HepG2 (cell line): Measurements from ENCODE around the gene KRCC1. TPM values are rescaled to one million over a fixed set of nuclear protein-coding genes. Genes with fewer than 3 reads are reported as not detected.

Experiments
- ATAC-seq: fragments of 200-7000 bp; cut with Tn5 transposase; 3 replicates; pipeline ENCODE4 v1.9.1; 2020; ENCODE audit warnings: mild to moderate bottlenecking, moderate library complexity
- BruUV-seq: library from RNA; stranded (reverse); fragments of 400-500 nt; replicated peaks from 2 replicates; lab custom pipeline; 2021; lab: Mats Ljungman, UMichigan
- CTCF ChIA-PET: fragments of 300-600 bp; formaldehyde crosslinking; extraction: SDS; loops from one replicate; lab custom pipeline; 2021; ENCODE audit warnings: low total read pairs, inconsistent platforms, low intra/inter-chr PET ratio; lab: Yijun Ruan, JAX
- POLR2A ChIA-PET: fragments of 350-600 bp; sonication (Branson Sonifier 250); formaldehyde crosslinking; loops from one replicate; lab custom pipeline; 2020; ENCODE audit warnings: antibody characterized with exemption, inconsistent platforms; lab: Yijun Ruan, JAX
- DNase-seq: peaks from one replicate; pipeline ENCODE4 v3.0.0-alpha.2; 2015; ENCODE audit warnings: low spot score
- FAIRE-seq: peaks from 3 replicates; lab custom pipeline; 2011; peaks lifted over from hg19 to GRCh38; lab: Jason Lieb, UNC
- H2AFZ ChIP-seq: one replicate; pipeline ENCODE4 v1.6.1; 2011; ENCODE audit warnings: low read length, inconsistent platforms
- H3K27ac ChIP-seq: fragments of 300-600 bp; 3 replicates; pipeline ENCODE4 v1.8.0; 2011; ENCODE audit warnings: mixed run types, mild to moderate bottlenecking, mixed read lengths, low read length, inconsistent platforms; ENCODE audit not compliant: insufficient read depth; ENCODE audit errors: extremely low read length
- H3K27me3 ChIP-seq, 2 experiments: fragments of 200-600 bp in 1 of 2; 2 replicates in 1 of 2; 3 replicates in 1 of 2; pipeline versions ENCODE4 v1.6.0 to v1.8.0; 2011; ENCODE audit warnings: low read length in 2 of 2, mild to moderate bottlenecking in 2 of 2, moderate library complexity in 2 of 2, inconsistent platforms in 1 of 2; ENCODE audit not compliant: insufficient read depth in 2 of 2, control insufficient read depth in 1 of 2
- H3K36me3 ChIP-seq, 2 experiments: fragments of 200-600 bp in 1 of 2; replicated peaks in 1 of 2; 2 replicates in 1 of 2; 3 replicates in 1 of 2; pipeline versions ENCODE4 v1.5.1 to v1.8.0; 2011; ENCODE audit warnings: low read length in 2 of 2, inconsistent platforms in 1 of 2; ENCODE audit not compliant: insufficient read depth in 2 of 2, control insufficient read depth in 1 of 2
- H3K4me1 ChIP-seq: 2 replicates; pipeline ENCODE4 v1.5.1; 2012; ENCODE audit warnings: low read length, inconsistent platforms; ENCODE audit not compliant: insufficient read depth
- H3K4me2 ChIP-seq: 2 replicates; pipeline ENCODE4 v1.6.0; 2011; ENCODE audit warnings: low read depth, low read length, inconsistent platforms
- H3K4me3 ChIP-seq, 3 experiments: fragments of 200-600 bp in 1 of 3; sonication (generic), shearing (Covaris generic) in 1 of 3; replicated peaks in 1 of 3; 2 replicates each; pipeline ENCODE4 v1.5.1; 2011 to 2016; ENCODE audit warnings: low read length in 3 of 3, inconsistent platforms in 2 of 3, low read depth in 2 of 3, mild to moderate bottlenecking in 2 of 3, control low read depth in 1 of 3, mixed read lengths in 1 of 3; ENCODE audit not compliant: insufficient read depth in 1 of 3
- H3K79me2 ChIP-seq: one replicate; pipeline ENCODE4 v1.6.1; 2011; ENCODE audit warnings: low read length, inconsistent platforms; ENCODE audit not compliant: insufficient read depth
- H3K9ac ChIP-seq: 2 replicates; pipeline ENCODE4 v1.6.0; 2011; ENCODE audit warnings: mild to moderate bottlenecking, low read depth, low read length, inconsistent platforms; ENCODE audit not compliant: insufficient read depth
- H3K9me3 ChIP-seq: 2 replicates; pipeline ENCODE4 v1.5.1; 2012; ENCODE audit warnings: mild to moderate bottlenecking, low read length
- H4K20me1 ChIP-seq: 2 replicates; pipeline ENCODE4 v1.6.0; 2011; ENCODE audit warnings: inconsistent platforms, mild to moderate bottlenecking, low read length, moderate library complexity; ENCODE audit not compliant: insufficient read depth
- ATM ChIP-seq: fragments of 450-650 bp; IDR thresholded peaks from 2 replicates; pipeline ENCODE4 v1.7.1; 2017; ENCODE audit warnings: mild to moderate bottlenecking, borderline replicate concordance
- CERS6 ChIP-seq: sonication (generic); formaldehyde crosslinking; IDR thresholded peaks from 2 replicates; pipeline ENCODE4 v1.5.0; 2020; ENCODE audit warnings: missing genetic modification reagents
- GZF1 ChIP-seq: sonication (generic); formaldehyde crosslinking; IDR thresholded peaks from 2 replicates; pipeline ENCODE4 v1.5.1; 2020; ENCODE audit warnings: mild to moderate bottlenecking, missing genetic modification reagents
- HDAC2 ChIP-seq: sonication (generic); formaldehyde crosslinking; IDR thresholded peaks from 2 replicates; pipeline ENCODE4 v1.4.0; 2020; ENCODE audit warnings: missing genetic modification reagents
- PCBP1 ChIP-seq: fragments of 200-400 bp; formaldehyde crosslinking; IDR thresholded peaks from 2 replicates; pipeline ENCODE4 v1.6.1; 2017; ENCODE audit warnings: mild to moderate bottlenecking, low read depth, low read length, borderline replicate concordance
- SPEN ChIP-seq: sonication (generic); formaldehyde crosslinking; IDR thresholded peaks from 2 replicates; pipeline ENCODE4 v1.5.1; 2020; ENCODE audit warnings: low read depth, mild to moderate bottlenecking, missing genetic modification reagents
- ZNF138 ChIP-seq: sonication (generic); formaldehyde crosslinking; IDR thresholded peaks from 2 replicates; pipeline ENCODE4 v1.5.0; 2020; ENCODE audit warnings: mild to moderate bottlenecking, low read depth, missing genetic modification reagents
- ZNF274 ChIP-seq: sonication (generic); formaldehyde crosslinking; IDR thresholded peaks from 2 replicates; pipeline ENCODE4 v1.5.1; 2020; ENCODE audit warnings: mild to moderate bottlenecking, missing genetic modification reagents
- ZNF44 ChIP-seq: sonication (generic); formaldehyde crosslinking; IDR thresholded peaks from 2 replicates; pipeline ENCODE4 v1.5.1; 2020; ENCODE audit warnings: mild to moderate bottlenecking, missing genetic modification reagents
- WGBS: methylation state at CpG from one replicate; pipeline ENCODE4 v1.1.6; 2017; ENCODE audit warnings: low lambda C conversion rate; 5-methylcytosine and 5-hydroxymethylcytosine counted together
- in situ Hi-C: cut with HindIII; loops from 2 replicates; pipeline ENCODE4 v1.10.0; 2017; ENCODE audit warnings: low pct_unique_long_range_greater_than_20kb; ENCODE audit not compliant: extremely low pct_ligation_motif_present
- intact Hi-C: fragments of 100-400 bp; cut with micrococcal nuclease; formaldehyde crosslinking; loops from one replicate; pipeline ENCODE4 v1.10.0; 2022; ENCODE audit not compliant: unreplicated experiment
- polyA plus RNA-seq, 8 experiments: library from polyadenylated mRNA; depleted of rRNA in 3 of 8; stranded (reverse) in 7 of 8; unstranded in 1 of 8; fragments of >200 nt; fragmentation: Illumina TruSeq in 4 of 8; extraction: Trizol in 4 of 8; gene quantifications; 2 replicates each; pipeline versions ENCODE4 v1.2.1 to v1.2.3, GENCODE V29; 2011 to 2016; ENCODE audit warnings: low read depth in 4 of 8, missing spikeins in 1 of 8, mixed read lengths in 1 of 8; ENCODE audit not compliant: insufficient read depth in 1 of 8
- total RNA-seq, 5 experiments: library from RNA; depleted of rRNA; stranded (reverse); fragments of >200 nt; fragmentation: Illumina TruSeq; extraction: Trizol; gene quantifications; 2 replicates each; pipeline ENCODE4 v1.2.3, GENCODE V29; 2016; ENCODE audit warnings: low read depth in 1 of 5
- TF ChIP-seq, protein P1 (sequence below): sonication (generic); formaldehyde crosslinking; IDR thresholded peaks from 2 replicates; pipeline ENCODE4 v1.5.0; 2020; ENCODE audit warnings: missing genetic modification reagents, mild to moderate bottlenecking, borderline replicate concordance

The KRCC1 gene
- total and polyA plus RNA-seq, 2 of the 13 experiments (the other 11 are each of a cell fraction or from before 2014, with no cell fraction given), result 6.5 to 7.7 TPM

GRCh38 chr2:88080545-88080944, 25.0 kb upstream of the KRCC1 start:
- TF ChIP-seq ZNF274 (CRISPR knock-in tag) (no peak), HDAC2 (CRISPR knock-in tag) (no peak), GZF1 (CRISPR knock-in tag) (no peak), ZNF138 (CRISPR knock-in tag) (no peak), ATM (no peak), PCBP1 (no peak)
- intact Hi-C loops, result no loop called here
- H3K79me2 ChIP-seq, result no peaks in the 10 kb centered on the region
- ATAC-seq, result no peak
- FAIRE-seq, result no peak
- DNase-seq, result no peak
- no peak overlapping the region for H3K9ac ChIP-seq
- no peaks in the 10 kb centered on the region for H3K9me3 ChIP-seq
- H2AFZ ChIP-seq, result no peak overlapping the region
- H3K27ac ChIP-seq, result no peak overlapping the region
- no peaks in the 10 kb centered on the region for H3K36me3 ChIP-seq
- CTCF ChIA-PET, result no interaction called here
- WGBS, result 40% methylated on average over 2 of the region's 2 CpGs
- POLR2A ChIA-PET, result no interaction called here
- peaks cover 0 to 17% of the 10 kb centered on the region in 2 experiments; a peak in 3 of 5 replicates for H3K27me3 ChIP-seq
- in situ Hi-C loops, result no loop called here
- H3K4me1 ChIP-seq, result peaks cover 18% of the 10 kb centered on the region
- no peaks in the 10 kb centered on the region for H4K20me1 ChIP-seq
- no peak overlapping the region for H3K4me3 ChIP-seq
- no TSS peak for BruUV-seq
- H3K4me2 ChIP-seq, result no peak overlapping the region

GRCh38 chr2:88078643-88079172, 23.1 kb upstream of the KRCC1 start:
- no TSS peak for BruUV-seq
- H3K4me2 ChIP-seq, result no peak overlapping the region
- DNase-seq (no peak), FAIRE-seq (no peak), ATAC-seq (no peak)
- H2AFZ ChIP-seq, result no peak overlapping the region
- no peaks in the 10 kb centered on the region for H3K36me3 ChIP-seq
- no peaks in the 10 kb centered on the region for H3K79me2 ChIP-seq
- in situ Hi-C loops, result no loop called here
- H3K27me3 ChIP-seq, result peaks cover 0 to 12% of the 10 kb centered on the region in 2 experiments; a peak in 2 of 5 replicates
- H3K9ac ChIP-seq, result no peak overlapping the region
- H4K20me1 ChIP-seq, result no peaks in the 10 kb centered on the region
- H3K9me3 ChIP-seq, result no peaks in the 10 kb centered on the region
- ChIA-PET POLR2A (interaction anchor here (1.3 kb wide), 1 partner anchor 63 kb away, joined by 4 read pairs; the partner anchor contains the start of gene RNU2-63P), CTCF (no interaction called here)
- TF ChIP-seq CERS6 (CRISPR knock-in tag), result no peak
- no peak for TF ChIP-seq SPEN (CRISPR knock-in tag)
- TF ChIP-seq ZNF44 (CRISPR knock-in tag), result no peak
- TF ChIP-seq, protein P1, sequence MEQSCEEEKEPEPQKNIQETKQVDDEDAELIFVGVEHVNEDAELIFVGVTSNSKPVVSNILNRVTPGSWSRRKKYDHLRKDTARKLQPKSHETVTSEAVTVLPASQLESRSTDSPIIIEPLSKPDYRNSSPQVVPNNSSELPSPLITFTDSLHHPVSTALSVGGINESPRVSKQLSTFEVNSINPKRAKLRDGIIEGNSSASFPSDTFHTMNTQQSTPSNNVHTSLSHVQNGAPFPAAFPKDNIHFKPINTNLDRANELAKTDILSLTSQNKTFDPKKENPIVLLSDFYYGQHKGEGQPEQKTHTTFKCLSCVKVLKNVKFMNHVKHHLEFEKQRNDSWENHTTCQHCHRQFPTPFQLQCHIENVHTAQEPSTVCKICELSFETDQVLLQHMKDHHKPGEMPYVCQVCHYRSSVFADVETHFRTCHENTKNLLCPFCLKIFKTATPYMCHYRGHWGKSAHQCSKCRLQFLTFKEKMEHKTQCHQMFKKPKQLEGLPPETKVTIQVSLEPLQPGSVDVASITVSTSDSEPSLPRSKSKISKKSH (CRISPR knock-in tag), result no peak
- H3K4me1 ChIP-seq, result peaks cover 18% of the 10 kb centered on the region
- no peak overlapping the region for H3K4me3 ChIP-seq
- no peak overlapping the region for H3K27ac ChIP-seq
- intact Hi-C loops, result no loop called here
- WGBS, result 26% methylated on average over 3 of the region's 3 CpGs
